NCI-H2029 (cell line): ENCODE data around the gene SLC16A2.

Experiments
- DNase-seq: peaks from one replicate; lab custom pipeline; 2025; lab: John Stamatoyannopoulos, UW

SLC16A2 gene

GRCh38 chrX:74536832-74537371 lies 115.6 kb downstream of the SLC16A2 start:
- DNase-seq = no peak

DNA sequence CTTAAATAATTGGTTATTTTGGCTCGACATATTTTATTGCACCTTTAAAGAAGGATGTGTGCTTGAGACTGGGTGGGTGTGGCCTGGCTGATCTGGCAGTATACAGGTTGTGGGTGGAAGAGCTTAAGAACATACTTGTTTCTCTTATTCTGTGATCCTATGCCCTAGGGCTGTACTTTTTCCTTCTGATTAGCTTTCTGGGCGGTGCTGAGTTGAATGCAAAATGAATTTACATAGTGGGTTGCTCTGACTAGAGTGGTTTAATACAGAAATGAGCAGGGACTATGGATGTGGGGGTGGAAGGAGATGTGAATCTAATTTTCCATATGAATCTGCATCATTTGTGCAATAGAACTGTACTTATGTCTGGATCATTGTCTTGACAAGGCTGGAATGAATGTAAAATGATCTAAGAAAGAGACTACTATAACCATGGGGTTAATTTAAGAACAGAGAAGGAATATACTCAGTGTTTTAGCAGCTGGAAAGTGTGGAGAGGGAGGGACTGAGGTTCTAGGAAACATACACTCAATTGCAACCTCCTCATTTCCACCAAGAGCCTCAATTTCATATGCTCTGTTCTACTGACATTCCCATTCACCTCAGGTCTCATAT lies 119.4 kb downstream of the SLC16A2 start:
- DNase-seq = no peak

DNA sequence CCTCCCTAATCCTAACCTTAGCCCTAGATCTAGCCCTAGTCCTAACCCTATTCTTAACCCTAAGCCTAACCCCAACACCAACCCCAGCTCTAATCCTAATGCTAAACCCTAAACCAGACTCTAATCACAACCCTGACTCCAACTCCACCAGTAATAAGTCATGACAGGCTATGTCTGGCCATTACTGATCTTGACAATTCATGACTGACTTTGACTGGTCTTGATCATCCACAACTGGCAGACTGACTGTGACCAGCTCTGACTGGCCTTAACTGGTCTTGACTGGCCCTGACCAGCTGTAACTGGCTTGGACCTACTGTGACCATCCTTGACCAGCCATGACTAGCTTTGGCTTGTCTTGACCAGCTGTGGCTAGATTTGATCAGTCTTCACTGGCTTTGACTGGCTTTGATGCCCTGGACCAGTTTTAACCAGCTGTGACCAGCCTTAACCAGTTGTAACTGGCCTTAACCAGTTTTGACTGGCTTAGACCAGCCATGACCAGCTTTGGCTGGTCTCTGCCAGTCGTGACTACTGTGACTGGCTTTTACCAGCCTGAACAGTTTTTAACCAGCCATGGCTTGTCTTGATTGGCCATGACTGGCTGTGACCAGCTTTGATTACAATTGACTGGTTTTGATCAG lies 124.7 kb downstream of the SLC16A2 start:
- no peak for DNase-seq

DNA sequence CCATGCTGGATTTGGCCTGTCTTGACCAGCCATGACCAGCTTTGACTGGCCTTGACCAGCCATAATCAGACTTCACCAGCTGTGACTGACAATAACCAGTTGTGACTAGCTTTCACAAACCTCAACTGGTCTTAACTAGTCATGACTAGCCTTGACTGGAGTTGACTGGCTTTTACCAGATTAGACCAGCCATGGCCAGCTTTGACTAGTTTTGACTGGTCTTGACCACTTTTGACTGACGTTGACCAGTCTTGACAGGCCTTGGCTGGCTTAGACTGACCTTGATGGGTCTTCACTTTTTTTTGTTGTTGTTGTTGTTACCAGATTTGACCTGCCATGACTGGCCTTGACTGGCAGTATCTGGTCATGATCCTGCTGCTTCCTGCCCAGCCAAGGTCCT lies 125.7 kb downstream of the SLC16A2 start:
- no peak for DNase-seq

DNA sequence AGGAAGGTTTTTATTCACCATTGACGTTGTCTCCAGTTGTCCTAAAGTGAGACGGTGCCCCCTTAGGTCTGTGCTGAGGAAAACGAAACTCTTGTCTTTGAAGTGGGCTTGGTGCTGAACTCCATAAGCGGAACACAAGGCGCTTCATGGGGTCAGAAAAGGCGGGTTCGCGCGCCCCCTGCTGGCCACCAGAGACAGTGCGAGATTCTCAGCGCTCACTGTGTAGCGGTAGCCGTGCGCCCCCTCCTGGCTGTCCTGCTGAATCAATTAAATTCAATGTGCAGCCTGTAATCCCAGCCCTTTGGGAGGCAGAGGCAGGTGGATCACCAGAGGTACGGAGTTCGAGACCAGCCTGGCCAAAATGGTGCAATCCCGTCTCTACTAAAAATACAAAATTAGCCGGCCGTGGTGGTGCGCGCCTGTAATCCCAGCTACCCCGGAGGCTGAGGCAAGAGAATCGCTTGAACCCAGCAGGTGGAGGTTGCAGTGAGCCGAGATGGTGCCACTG lies 129.1 kb downstream of the SLC16A2 start:
- DNase-seq = peak; percentile 2

- DNase-seq = no peak
Measured at GRCh38 chrX:74551934-74552333, 130.6 kb downstream of the SLC16A2 start.

- DNase-seq = no peak
Measured at GRCh38 chrX:74557378-74557777, 136.1 kb downstream of the SLC16A2 start.

DNA sequence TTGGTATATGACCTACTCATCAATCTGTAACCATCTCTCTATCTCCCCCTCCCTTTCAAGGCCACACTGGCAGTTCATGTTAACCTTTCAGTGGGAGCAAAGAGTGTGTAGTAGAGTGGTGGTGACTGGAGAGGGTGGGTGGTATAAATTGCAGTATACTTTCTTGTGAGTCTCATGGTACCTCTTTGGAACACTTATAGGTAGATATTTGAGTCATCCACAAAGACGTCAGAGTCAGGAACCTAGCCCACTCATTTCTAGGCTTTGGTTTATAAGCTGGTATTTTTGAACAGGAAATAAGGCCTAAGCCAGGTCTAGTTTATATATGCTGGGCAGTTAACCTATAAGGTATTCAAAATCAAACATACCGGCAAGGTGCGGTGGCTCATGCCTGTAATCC lies 156.8 kb downstream of the SLC16A2 start:
- DNase-seq = no peak

DNA sequence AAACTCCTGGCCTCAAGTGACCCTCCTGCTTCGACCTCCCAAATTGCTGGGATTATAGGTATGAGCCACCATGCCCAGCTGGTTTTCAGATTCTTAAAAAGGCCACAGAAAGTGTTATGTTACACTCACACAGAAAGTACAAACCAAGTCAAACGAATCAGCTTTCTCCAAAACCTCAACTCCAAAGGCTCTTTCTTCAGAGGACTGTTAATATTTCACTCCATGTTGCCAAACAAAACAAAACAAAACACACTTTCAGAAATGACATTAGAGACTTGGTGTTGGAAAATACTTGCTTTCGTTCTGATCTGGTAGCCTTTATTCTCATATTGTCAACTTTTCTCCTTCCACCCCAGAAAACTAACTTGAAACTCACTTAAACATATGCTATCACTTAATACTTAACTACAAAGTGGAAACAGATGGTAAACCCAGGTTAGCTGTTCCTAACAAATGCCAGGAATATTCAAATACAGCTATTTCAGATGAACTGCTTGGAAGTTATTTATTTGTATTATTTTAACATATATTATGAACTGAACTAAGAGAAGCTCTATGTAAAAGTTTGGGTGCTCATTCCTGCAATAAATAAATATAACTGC lies 158.4 kb downstream of the SLC16A2 start:
- DNase-seq = no peak
